ENCODE data around the gene C2CD5.
A peak's percentile ranks its signal among the peaks of the same experiment; 100 is the strongest.
"Not testable (repeated sequence)": the region's sequence is repeated elsewhere in the genome, so short reads cannot be mapped to it uniquely, and the experiment has no call there.

Gene C2CD5, protein sequence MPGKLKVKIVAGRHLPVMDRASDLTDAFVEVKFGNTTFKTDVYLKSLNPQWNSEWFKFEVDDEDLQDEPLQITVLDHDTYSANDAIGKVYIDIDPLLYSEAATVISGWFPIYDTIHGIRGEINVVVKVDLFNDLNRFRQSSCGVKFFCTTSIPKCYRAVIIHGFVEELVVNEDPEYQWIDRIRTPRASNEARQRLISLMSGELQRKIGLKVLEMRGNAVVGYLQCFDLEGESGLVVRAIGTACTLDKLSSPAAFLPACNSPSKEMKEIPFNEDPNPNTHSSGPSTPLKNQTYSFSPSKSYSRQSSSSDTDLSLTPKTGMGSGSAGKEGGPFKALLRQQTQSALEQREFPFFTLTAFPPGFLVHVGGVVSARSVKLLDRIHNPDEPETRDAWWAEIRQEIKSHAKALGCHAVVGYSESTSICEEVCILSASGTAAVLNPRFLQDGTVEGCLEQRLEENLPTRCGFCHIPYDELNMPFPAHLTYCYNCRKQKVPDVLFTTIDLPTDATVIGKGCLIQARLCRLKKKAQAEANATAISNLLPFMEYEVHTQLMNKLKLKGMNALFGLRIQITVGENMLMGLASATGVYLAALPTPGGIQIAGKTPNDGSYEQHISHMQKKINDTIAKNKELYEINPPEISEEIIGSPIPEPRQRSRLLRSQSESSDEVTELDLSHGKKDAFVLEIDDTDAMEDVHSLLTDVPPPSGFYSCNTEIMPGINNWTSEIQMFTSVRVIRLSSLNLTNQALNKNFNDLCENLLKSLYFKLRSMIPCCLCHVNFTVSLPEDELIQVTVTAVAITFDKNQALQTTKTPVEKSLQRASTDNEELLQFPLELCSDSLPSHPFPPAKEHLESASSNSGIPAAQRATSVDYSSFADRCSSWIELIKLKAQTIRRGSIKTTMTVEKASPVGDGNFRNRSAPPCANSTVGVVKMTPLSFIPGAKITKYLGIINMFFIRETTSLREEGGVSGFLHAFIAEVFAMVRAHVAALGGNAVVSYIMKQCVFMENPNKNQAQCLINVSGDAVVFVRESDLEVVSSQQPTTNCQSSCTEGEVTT

DNA sequence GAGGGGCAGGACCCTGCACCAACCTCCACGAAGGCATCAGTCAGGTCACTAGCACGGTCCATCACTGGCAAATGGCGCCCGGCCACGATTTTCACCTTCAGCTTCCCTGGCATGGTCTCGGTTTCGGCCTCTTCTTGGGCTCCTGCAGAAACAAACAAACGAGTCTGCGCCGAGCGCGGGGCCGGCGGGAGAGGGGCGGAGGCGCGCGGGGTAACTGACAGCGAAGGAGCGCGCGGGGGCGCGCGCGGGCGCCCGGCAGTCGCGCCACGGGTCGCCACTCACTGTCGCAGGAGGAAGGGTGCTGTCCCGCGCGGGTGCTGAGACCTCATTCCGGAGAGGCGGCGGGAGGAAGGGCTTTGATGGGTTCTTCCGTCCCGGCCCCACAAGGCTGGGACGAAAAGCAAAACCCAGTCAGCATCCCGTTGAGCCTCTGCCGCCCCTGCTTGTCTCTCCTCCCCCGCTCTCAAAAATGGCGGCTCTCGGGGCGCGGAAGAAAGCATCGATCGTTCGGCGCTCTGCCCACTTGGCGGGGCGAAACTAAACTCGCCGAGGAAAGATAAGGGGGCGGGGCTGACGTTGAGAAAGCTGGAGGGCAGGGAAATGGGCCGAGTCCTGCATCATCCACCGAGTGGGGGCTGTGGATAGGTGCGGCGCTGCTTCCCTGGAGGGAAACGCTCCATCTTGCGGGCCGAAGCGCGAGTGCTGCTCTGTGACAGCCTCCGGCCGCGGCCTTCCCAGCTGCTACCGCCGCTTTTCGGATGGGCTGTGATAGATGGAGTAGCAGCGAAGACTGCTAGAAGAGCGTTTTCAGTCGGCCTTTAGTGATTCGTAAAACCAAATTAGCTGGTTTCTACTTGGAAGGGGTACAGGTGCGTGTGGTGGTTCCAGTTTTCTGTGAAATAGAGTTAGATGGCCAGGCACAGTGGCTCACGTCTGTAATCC is at the start of gene C2CD5:
Gene C2CD5, minus strand, starts transcription at position 505 of the 942 bp plus-strand sequence. Its CDS starts 392 bp downstream, at position 113.
- peak; percentile 95 to 98 (median 97) for DNase-seq

DNA sequence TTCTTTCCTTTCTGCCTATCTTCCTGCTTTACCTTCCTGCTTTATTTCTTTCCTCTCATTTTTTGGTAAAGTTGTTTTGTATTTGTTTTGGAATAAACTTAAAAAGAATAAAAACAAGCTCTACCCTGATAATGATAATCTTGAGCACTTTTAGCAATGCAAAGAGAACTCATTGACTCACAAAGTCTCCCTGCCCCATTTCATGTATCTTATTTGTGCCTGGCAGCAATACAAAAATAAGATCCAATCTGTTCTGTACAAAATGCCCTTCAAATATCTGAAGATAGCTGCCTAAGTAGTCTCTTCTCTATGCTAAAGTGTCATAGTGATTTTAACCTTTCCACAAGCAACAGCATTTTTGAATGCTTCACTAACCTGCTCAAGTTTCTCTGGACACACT is 49.5 kb upstream of the C2CD5 start:
- DNase-seq: no peak

DNA sequence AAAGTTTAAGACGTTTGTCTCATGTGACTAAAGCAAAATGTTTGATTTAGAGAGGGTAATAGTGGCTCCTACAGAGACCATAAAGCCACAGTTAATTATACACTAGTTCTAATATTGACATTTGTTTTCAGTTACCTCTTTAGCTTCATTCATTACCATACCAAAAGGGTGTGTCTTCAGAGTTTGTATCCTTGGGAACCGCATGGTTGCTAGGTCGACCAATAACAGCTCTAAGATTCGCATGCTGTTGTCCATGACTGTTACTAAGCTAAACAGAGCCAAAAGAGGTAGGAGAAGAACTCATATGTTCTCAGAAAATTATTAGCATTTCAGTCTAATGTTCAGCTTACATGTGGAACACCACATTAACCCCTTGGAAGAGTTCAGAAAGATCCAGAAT is 44.5 kb upstream of the C2CD5 start:
- no peak for DNase-seq

DNA sequence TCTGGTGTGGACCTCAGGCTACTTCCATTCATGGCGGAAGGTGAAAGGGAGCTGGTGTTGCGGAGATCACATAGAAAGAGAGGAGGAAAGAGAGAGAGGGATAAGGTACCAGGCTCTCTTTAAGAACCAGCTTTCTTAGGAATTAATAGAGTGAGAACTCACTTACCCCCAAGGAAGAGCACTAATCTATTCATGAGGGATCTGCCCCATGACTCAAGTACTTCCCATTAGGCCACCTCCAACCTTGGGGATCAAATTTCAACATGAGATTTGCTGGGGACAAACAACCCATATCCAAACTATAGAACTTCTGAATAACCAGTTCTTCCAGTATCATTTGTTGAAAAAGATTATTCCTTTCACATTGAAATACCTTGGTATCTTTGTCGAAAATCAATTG is 34.0 kb upstream of the C2CD5 start:
- DNase-seq: no peak

DNA sequence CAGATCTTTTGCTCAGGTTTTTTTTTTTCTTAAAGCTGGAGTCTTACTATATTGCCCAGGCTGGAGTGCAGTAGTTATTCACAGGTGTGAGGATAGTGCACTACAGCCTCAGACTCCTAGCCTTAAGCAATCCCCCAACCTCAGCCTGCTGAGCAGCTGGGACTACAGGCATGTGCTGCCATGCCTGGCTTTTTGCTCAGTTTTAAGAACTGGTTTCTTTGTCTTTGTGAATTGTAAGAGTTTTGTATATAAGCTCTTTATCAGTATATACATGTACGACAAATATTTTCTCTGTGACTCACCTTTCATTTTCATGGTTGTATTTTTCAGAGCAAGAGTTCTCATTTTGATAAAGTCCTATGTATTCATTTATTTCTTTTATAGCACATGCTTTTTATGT is 33.3 kb upstream of the C2CD5 start:
- no peak for DNase-seq

DNA sequence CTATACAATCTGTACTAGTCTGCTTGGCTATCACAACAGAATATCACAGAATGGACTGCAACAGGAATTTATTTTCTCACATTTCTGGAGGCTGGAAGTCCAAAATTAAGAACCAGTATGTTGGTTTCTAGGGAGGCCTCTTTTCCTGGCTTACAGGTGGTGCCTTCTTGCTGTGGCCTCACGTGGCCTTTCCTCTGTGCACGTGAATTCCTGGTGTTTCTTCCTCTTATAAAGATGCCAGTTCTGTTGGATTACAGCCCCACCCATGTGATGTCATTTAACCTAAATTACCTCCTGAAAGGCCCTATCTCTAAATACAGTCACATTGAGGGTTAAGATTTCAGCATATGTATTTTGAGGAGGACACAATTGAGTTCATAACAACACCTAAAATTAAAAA is 32.1 kb upstream of the C2CD5 start:
- DNase-seq: no peak

DNA sequence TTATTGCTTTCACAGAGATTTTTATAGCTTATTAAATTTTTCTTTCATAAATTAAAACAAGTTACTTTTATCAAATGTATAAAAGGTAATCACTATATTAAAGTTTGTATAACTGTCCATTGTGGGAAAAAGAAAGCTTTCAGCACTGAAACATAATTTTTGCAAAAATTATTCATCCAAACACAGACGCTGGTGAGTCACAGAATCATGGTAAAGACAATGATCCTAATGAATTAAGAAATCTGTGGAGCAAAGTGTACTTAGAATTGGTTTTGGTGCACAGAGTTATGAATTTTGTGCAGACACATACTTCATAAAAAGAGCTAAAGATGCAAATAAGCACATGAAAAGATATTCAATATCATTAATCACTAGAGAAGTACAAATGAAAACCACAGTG is 31.7 kb upstream of the C2CD5 start:
- no peak for DNase-seq

DNA sequence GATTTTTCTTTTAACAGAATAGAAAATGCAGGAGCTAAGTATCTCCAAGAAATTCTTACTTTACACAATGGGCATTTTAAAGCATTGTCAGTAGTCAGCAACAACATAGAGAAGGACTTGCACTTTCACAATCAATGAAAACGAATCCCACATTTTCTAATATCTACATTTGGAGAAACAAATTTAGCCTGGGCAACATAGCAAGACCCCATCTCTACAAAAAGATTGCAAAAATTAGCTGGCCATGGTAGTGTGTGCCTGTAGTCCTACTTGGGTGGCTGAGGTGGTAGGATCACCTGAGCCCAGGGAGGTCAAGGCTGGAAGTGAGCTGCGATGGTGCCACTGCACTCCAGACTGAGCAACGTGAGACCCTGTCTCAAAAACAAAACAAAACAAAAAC is 30.6 kb upstream of the C2CD5 start:
- no peak for DNase-seq

DNA sequence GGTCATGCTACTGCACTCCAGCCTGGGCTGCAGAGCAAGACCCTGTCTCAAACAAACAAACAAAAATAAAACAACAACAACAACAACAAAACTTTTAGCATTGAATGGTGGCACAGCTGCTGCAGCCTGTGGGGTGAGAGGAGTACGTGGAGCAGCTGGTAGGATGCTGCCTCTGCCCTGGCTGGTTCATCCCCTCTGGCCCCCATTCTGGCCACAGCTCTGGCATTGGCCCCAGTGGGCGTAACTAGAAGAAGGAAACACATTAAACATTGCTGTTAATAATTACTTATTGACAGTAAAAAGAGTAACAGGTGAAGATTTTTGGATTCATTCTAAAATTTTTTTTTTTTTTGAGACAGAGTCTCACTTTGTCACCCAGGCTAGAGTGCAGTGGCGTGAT is 28.8 kb upstream of the C2CD5 start:
- no peak for DNase-seq

DNA sequence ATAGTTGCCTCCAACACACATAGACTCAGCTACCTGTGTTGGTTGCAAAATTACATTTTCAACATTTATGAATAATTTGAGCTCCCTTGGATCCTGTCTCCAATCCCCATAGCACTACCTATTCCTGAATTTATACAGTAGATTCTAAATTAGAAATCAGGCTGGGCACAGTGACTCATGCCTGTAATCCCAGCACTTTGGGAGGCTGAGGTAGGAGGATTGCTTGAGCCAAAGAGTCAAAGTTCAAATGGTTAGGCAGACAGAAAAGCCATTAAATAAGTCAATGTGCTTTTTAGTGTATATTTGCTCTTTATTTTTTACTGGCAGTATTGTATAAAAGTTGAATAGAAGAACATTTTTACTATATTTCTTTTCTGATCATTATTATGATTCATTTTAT is 24.9 kb upstream of the C2CD5 start:
- DNase-seq: no peak

DNA sequence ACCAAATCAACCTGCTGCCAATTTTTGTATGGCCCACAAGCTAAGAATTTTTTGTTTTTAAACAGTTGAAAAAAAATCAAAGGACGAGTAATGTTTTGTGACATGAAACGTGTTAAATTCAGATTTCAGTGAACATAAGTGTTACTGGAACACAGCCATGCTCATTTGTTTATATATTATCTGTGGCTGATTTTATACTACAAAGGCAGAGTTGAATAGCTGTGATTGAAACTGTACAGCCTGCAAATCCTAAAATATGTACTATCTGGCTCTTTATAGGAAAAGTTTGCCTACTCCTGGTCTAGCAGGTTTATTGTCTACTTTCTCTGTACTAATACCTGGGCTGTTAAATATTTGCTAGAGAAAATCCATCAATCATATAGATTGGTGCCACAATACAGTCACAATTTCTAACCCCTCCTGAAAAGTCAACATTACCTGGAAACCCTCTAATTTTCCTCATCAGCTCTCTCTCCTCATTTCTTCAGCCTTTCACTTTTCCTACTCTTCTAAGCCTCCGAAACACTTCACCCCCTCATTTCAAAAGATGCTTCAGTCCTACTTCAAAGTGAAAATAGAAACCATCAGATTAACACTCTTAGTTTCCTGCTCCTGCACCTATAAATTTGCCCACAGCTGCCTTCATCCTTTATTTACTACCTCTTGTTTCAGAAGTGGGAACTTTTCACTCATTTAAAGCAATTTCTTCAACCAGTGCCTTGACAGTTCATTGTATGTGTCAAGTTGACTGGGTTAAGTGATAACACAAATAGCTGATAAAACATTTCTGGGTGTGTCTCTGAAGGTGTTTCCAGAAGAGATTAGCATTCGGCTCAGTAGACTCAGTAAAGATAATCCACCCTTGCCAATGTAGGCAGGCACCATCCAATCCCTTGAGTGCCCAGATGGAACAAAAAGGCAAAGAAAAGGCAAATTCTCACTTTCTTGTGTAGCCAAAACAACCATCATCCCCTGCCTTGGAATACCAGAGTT is 18.0 kb upstream of the C2CD5 start:
- no peak for DNase-seq

DNA sequence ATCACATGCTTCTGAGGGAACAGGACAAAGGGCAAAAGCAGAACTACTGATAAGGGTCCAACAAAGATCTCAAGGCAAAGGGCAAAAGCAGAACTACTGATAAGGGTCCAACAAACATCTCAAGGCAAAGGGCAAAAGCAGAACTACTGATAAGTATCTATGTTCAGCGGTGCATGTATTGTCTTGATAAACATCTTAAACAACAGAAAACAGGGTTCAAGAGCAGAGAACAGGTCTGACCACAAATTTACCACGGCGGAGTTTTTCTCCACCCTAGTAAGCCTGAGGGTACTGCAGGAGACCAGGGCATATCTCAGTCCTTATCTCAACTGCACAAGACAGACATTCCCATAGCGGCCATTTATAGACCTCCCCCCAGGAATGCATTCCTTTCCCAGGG is 10.4 kb upstream of the C2CD5 start:
- DNase-seq: not testable (repeated sequence)

DNA sequence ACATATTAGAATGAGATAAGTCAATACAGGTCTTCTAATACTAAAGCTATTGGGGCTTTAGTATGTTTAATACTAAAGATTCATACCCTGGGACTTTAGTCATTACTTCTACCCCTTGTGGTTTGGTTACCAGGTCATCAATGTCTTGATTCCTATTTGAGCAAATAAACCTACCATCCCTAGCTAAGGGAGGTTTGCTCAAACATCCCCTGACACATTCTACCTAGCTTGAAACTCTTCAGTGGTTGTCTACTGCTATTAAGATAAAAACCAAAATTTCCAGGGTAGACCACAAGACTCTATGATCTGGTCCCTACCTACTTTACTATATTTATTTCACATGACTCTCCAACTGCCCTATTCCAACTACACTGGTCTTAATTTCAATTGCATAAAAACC is 7.3 kb upstream of the C2CD5 start:
- DNase-seq: no peak

DNA sequence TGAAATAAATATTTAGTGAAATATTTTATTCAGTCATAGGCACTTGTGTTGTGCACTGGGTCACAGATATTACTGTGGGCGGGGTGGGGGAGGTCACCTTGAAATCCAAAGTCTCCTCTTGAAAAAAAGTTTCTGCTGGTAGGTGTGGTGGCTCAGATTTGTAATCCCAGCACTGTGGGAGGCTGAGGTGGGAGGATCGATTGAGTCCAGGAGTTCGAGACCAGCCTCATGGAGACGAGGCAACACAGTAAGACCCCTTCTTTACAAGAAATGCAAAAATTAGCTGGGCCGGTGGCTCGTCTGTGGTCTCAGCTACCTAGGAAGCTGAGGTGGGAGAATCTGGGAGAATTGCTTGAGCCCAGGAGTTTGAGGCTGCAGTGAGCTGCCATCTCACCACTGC is 913 bp upstream of the C2CD5 start:
- no peak for DNase-seq

DNA sequence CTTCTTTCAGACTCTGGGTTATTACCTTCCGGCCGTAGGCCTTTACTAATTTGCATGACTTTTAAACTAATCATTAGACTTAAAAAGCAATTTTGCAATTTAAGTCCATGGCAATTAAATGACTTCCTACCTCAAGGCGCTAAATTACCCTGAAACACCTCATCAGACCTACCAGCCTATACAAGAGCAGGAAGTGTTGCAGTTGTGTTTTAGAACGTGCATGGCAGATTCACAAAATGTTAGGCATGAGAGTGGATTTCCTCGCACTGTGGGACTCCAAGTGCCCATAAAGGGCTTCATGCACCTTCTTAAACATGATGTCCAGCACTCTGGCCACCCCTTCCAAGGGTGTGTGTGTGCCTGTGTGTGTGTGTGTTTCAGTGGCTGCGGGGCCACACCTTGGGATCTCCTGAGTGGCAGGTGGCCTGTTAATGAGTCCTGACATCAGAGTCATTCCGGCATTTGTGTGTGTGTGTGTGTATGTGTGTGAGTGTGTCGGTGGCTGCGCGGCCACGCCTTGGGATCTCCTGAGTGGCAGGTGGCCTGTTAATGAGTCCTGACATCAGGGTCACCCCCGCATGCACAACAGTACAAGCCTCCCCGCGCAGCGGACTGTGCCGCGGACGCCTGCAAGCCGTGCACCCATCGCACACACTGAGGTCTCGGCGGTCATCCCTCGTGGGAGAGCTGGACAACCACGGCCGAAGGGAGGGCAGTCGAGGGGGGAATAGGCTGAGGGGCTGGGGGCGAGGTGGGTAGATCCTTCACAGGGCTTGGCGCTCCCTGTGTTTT is 900 bp downstream of the C2CD5 start:
- peak in 1 of 3 donors; percentile 45 for DNase-seq

DNA sequence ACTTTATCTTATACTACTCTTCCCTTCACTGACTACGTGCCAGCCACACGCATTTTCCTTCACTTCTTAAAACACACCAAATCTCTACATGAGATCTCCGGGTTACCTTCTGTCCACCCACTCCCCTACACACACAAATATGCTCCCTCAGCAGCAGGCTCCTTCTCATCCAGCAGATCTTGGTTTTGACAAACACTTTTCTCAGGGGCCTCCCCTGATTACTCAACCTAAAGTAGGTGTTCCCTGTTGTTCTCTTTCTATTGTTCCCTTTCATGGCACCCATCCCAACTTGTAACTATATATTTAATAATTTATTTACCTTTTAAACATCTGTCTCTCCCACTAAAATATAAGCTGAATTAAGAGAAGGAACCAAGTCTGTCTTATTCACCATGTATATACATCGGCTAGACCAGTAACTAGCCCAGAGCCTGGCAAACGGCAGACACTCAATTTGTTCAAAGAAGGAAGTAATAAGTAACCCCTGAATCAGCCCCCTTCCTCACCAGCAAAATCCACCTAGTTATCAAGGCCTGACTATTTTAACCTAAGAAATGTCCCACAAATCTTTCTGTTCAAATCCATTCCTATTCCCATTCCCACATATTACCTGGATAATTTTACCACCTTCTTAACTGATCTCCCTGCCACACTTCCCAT is 2.7 kb downstream of the C2CD5 start:
- DNase-seq: peak; percentile 35 to 52 (median 48)

DNA sequence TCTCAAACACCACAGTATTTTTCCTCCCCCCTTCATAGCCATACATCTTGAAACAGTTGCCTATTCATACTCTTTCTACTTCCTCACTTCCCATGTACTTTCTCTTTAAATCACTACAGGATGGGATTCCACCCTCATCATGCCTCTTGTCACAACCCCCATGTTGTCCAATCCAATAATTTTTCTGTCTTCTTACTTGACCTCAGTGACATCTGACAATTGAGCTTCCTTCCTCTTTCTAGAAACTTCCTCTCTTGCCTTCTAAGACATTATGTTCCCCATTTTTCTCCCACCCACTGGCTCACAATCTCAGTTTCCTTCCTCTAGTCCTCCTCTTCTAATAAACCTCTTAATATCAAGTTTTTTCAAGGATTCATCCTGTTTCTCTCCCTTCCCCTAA is 5.3 kb downstream of the C2CD5 start:
- DNase-seq: peak; percentile 84 to 97 (median 95)

DNA sequence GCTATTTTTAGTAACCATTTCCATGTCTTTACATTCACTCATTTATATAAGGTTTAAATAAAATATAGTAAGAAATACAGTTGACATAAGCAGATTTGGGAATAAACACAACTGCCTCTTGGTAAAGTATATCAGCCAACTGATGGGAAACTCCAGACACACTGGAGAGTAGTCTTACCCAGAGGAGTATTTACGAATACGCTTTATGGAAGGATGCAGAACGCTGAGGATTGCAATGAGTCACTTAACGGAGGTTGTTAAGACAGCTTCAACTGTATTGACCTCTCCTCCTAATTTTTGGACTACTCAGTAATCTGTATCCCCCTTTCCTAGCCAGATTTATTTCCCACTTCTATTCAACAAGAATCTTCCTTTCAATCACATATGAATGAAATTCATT is 6.0 kb downstream of the C2CD5 start:
- DNase-seq: peak; percentile 65 to 79 (median 75)

DNA sequence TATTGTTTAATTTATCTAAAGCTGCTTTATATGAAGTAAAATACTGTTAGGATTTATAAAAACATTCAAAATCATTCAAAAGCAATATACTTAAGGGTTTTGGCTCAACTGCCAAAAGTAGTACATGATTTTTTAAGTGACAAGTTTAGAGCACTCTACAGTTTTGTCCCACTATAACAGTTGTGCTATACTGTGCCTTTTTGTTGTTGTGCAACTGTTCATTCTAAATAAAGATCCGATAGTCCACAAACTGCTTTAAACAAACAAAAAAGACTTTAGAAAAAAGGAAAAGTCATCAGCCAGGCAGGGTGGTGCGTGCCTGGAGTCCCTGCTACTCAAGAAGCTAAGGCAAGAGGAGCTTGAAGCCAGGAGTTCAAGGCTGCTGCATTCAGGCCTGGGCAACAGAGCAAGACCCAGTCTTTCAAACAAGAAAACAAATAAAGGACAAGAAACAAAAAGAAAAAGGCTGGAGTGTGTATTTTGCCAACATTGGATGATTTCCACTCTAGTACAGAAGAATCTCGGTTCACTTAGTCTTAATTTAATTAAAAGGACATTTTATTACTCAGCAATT is 7.3 kb downstream of the C2CD5 start:
- no peak for DNase-seq
